GM18951 (cell line): Measurements from ENCODE around the gene ARHGAP20.

Experiments used
- POLR2A ChIP-seq: IDR thresholded peaks from 4 replicates; pipeline ENCODE4 v1.6.1; 2011; ENCODE audit warnings: mild to moderate bottlenecking; ENCODE audit not compliant: insufficient read length, insufficient read depth; ENCODE audit errors: extremely low read depth
- in situ Hi-C: fragments of 300-500 bp; cut with MboI; formaldehyde crosslinking; loops from one replicate; pipeline ENCODE4 v1.12.0; 2022; ENCODE audit warnings: low sequenced_read_pairs, mixed read lengths, inconsistent platforms; ENCODE audit not compliant: unreplicated experiment

The ARHGAP20 gene

DNA sequence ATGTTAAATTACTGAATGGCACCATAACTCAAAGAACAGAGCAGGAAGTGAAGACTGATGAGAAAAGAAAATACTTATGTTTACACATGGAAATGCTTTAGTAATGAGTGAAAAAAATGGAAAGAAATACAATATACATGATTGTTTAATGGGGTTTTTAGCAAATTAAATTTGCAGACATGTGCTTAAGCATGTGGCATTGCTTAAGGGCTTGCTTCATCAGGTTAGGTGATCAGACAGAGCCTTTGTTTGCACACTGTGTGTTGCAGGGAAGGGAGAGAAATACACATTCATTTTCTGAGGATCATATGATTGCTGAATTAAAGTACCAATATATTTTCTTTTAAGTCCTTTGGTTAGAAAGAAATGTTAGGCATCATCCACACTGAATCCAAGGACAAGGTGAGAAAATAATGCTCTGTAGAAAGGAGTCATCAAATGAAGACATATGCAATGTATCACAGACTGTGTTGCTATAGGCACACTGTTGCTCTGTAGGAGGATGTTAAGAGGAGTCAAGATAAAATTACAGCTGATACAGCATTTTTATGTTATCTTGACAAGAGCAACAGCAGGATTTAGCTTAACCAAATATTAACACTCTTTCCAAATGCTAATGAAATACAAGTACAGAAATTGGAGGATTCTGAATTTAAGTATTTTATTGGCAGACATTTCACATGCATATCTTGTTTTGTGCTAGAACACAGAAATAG lies 23.4 kb upstream of the ARHGAP20 start:
- in situ Hi-C loops: no loop called here
- TF ChIP-seq POLR2A: no peak

DNA sequence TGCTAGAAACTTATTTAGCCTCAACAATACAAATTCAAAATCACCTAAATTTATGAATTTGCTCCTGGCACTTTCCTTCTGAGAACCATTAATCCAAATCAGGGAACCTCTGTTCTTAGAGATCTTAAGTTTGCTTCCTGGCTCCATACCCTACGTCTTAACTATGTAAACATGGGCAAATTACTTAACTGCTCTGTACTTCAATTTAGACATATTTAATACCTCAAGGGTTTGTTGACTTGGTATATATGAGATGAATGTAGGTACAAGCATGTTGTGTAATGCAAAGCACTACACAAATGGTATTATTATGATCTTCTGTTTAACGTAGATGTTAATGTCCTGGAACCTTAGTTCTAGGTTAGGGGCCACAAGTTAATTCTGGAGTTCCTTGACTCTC lies 22.6 kb upstream of the ARHGAP20 start:
- in situ Hi-C loops: no loop called here
- no peak for TF ChIP-seq POLR2A

DNA sequence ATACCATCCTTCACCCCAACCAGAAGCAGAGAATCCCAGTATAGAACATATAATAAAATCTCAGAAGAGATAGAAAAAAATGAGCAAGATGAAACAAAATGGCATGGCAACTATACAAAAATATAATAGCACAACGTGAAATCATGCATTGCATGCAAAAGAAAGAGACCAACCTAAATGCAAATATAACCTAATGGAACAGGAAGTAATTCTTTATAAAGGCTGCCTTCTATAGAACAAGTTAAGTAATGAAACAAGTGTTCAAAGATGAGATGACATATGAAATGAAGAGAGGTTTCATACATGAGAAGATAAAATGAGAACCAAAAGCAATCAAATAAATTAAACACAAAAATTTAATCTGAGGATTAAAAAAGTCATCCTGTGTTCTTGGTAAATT lies 18.5 kb upstream of the ARHGAP20 start:
- in situ Hi-C loops: no loop called here
- TF ChIP-seq POLR2A: no peak

DNA sequence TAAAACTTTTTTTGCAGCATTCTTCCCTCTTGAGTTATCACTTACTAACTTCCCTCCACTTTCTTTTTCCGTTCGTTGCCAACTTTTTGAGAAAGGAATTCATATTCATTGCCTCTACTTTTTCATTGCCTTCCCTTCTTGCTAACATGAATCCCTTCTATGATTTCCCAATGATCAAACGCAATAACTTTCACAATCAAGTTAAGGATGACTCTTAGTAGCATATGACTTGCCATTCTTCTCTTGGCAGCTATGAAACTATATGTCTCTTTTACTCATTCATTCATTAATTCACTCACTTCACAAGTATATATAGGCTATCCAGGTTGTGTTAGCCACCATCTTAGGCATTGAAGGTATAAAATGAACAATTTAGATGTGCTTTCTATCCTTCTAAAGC lies 16.6 kb upstream of the ARHGAP20 start:
- in situ Hi-C loops: no loop called here
- no peak for TF ChIP-seq POLR2A

DNA sequence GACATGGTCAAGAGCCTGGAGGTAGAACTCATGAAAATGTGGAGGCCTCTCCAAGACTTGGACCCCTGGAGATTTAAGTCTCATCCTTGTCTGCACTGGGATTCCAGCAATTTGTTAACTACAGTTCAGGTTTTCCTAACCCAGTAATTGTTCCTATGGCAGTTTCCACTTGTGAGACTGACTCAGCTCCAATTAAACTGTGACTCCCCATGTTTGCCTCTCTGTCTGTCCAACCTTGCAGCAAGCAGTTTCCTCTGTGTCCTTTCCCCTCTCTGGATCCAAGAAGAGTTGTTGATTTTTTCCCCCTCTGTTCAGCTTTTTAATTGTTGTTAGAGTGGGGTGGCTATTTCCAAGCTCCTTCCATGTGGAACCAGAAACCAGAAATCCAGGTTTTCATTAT lies 16.2 kb upstream of the ARHGAP20 start:
- in situ Hi-C loops: no loop called here
- TF ChIP-seq POLR2A: no peak

DNA sequence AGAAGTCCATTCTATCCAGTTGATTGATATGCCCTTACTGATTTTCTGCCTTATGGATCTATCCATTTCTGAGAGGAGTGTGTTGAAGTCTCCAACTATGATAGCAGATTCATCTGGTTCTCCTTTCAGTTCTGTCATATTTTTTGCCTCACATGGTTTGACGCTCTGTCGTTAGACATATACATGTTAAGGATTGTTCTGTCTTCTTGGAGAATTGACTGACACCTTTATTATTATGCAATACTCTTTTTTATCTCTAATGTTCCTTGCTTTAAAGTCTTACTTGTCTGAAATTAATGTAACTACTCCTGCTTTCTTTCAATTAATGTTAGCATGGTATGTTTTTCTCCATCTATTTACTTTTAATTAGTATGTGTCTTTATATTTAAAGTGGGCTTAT lies 12.1 kb upstream of the ARHGAP20 start:
- in situ Hi-C loops: no loop called here
- TF ChIP-seq POLR2A: no peak

DNA sequence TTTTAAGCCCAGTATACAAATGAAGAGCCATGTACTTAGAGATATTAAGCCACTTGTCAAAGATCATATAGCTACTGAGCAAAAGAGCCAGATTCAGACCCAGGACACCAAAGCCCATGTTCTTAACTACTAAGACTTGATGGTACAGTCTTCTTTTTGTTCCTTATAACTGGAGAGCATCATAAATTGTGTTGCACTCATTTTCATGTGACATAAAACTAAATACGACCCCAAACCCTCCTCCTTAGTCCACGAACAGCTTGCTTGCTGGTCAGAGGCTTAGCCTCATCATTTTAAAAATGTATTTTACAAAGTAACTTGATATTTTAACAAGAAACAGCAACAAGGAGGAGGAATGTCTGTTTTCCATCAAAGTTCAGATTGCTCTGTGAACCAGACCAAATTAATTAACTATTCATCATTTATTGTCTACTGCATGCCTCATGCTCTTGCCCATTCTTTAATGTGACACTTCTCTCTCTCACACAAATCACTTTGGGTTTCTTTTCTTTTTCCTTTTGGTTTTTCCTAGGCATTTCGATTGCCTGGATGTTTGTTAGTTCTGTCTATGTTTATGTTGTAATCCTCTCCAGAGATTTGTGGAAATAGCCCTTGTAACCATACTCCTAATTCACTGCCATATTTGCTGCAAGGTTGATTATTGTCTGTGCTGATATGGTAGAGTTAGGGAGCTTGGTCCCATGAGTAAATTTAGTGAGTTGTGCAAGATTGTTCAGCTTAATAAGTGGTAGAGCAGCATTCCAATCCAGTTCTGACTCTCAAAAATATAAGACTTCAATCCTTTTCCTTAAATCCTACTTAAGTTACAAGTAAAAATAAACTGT lies 8.4 kb upstream of the ARHGAP20 start:
- in situ Hi-C loops: no loop called here
- TF ChIP-seq POLR2A: no peak

DNA sequence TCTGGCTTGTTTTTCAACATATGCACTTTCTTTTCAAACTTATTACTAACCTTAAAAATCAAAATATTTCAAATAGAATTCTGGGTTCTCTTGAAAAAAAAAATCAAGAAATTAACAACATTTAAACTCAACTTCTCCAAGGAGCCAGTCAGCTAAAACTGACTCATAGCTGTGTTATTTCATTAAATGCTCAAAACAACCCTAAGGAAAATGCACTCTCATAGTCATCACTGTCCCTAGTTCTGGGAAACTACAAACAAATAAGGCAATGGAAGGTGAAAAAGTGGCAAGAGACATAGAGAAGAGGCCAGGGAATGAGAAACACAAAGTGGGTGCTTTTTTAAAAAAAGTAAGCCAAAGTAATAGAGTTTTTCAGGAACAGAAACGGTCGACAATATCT lies 4.1 kb upstream of the ARHGAP20 start:
- in situ Hi-C loops: no loop called here
- no peak for TF ChIP-seq POLR2A

DNA sequence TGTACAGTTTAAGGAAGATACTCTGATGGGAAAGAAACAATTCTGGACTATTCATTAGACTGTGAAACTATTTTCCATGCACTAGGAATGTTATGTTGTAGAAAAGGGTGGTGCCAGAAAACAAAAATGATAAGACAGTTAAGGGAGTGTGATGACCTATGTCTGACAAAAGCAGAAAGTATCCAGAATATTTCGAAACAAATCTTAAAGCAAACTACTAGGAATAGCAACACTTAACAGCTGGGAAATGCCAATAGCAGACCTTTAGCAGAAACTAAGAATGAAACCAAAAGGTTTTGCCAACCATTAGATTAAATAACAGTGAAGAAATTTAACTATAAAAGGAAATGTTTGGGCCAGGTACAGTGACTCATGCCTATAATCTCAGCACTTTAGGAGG lies 3.3 kb upstream of the ARHGAP20 start:
- in situ Hi-C loops: no loop called here
- TF ChIP-seq POLR2A: no peak

DNA sequence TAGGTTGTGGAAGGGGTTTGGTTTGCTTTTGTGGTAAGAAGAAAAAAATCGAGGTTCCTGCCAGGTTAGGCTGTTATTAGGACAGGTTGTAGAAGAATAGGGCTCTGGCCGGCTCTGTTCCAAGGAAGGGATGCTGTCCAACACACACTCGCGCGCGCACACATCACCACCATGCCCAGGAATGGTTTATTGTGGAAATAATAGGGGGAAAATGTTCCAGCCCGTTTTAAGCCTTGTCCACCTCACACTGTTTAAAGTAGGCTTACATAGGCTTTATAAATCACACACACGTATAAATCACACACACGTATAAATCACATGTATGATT lies 1.2 kb upstream of the ARHGAP20 start:
- TF ChIP-seq POLR2A: no peak
- in situ Hi-C loops: no loop called here

DNA sequence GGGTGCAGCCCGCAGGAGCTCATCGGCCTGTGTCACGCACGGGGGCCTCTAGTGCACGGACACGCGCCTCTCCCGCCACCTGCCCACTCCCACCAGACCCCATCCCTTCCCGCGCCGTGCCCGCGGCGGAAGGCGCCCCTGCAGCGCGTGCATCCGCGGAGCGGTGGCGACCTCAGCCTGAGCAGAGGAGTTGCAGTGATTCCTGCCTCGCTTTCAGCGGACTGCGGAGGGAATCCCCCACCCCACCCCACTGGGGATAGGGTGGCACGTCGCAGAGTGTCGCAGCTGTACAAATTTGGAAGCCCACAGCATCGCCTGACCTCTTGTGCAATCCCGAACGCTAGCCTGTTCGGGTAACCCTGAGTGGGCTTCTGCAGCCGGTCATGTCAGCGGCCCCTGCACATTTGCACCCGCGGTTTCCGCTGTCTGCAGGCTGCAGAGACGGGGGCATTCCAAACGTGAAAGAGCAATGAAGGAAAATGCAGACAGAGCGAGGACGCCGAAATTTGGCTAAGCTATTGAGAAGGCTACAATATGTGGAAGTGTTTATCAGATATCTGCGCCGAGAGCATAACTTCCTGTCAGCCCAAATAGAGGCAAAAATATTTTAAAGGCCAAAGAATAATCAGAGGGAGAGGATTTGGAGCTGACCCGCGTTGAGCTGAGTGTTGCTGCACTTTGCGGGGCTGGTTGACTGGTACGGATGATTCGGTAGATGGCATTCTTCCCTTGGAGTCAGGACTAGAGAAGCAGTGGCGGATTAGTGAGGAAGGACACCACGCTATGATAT lies 617 bp upstream of the ARHGAP20 start:
- in situ Hi-C loops: no loop called here
- TF ChIP-seq POLR2A: no peak

DNA sequence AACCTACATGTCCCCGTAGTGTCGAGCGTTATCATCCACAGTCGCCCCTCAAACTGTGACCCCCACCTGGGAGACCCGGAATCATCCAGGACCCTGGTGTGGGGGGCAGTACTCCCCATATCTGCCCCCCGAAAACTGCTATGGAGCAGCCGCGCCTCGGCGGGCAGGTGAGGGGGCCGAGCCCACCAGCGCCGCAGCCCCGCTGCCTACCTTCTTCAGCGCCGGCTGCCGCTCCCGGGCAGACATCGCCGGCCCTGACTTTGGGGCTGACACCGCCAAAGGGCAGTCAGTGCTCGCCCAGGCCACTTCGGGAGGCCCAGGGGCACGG lies 825 bp downstream of the ARHGAP20 start:
- in situ Hi-C loops: no loop called here
- no peak for TF ChIP-seq POLR2A

DNA sequence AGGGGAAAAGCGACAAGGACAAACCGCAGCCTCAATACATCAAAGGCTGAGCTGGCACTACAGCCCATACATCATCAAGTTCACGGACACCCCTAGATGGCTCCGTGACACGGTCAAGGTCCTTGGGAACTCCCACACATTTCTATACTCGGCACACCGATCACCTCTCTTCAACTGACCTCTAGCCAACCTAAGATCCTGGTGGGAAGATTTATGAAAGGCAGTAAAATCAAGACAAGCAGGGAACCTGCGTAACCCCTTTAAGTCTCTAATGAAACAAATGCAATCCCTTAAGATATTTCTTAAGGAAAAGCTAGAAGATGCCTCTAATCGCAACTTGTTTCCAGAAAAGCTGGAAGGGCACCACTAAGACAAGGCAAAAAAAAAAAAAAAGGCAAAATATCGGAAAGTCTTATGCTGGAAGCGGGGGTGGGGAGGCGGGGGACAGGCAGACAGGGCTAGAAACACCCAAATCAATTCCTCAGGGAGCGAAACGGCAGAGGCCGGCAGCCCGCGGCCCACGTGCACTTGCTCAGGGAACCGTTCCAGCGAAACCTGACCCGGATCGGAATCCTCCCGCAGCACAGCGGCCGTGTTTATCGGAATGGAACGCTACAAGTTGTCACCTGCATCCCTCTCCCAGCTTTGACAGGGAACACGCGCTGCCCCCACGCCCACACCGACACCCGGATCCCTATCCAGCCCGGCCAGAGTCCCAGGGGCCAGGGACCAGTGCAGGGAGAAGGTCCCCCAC lies 1.4 kb downstream of the ARHGAP20 start:
- no peak for TF ChIP-seq POLR2A
- in situ Hi-C loops: no loop called here
